ENCODE data around the gene NLRP4. TPM values are rescaled to one million over a fixed set of nuclear protein-coding genes. Genes with fewer than 3 reads are reported as not detected.

Gene NLRP4
- total and polyA plus RNA-seq, 2 of the 4 experiments (the other 2 are of a cell fraction): not detected

DNA sequence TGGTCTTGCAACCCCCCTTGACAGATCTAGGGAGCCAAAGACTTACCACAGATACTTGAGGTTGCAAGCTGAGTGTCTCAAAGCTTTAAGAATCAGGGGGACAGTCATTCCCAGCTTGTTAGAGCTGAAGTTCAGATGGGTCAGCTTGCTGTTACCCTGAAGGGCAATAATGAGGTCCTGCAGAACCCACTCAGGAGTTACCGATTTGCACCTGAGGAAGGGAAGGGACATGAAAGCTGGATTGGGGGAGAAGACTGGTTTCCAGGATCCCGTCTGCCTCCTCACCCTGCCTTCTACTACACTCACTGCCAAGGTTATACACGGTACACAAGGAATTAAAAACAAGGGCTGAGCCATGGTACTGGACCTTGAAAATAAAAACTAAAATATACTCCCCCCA lies 71.4 kb downstream of the NLRP4 start:
- Histone ChIP-seq H3K14ac (replicated peaks; ENCODE audit: low read depth, low read length) (no peak overlapping the region), H2AFZ (replicated peaks; ENCODE audit: low read length, poor library complexity) (no peak overlapping the region), H2BK5ac (ENCODE audit: low read depth, low read length, poor library complexity, severe bottlenecking) (no peak overlapping the region), H2AK5ac (ENCODE audit: low read depth, low read length) (no peak overlapping the region), H3K79me1 (ENCODE audit: low read depth in 1 of 2, low read length in 2 of 2) (no peaks in the 10 kb centered on the region), H2BK15ac (ENCODE audit: low read depth, low read length) (no peak overlapping the region), H4K91ac (ENCODE audit: insufficient read depth, low read depth, low read length) (no peak overlapping the region), H3K27ac (ENCODE audit: insufficient read depth, low read length) (no peak overlapping the region), H3K9me3 (ENCODE audit: control insufficient read depth, insufficient read depth, low read length) (peaks cover 40% of the 10 kb centered on the region), H3K4me2 (ENCODE audit: low read depth, low read length) (no peak overlapping the region), H3K9me1 (ENCODE audit: insufficient read depth, low read length) (no peaks in the 10 kb centered on the region), H3K23ac (ENCODE audit: low read depth, low read length) (no peak overlapping the region), H2BK20ac (ENCODE audit: low read depth, low read length) (no peak overlapping the region), H3K27me3 (ENCODE audit: control insufficient read depth, insufficient read depth, low read length) (no peaks in the 10 kb centered on the region), H2AK9ac (replicated peaks; ENCODE audit: low read depth, low read length, poor library complexity) (no peak overlapping the region), H4K20me1 (ENCODE audit: insufficient read depth, low read length) (no peaks in the 10 kb centered on the region), H3K36me3 (ENCODE audit: control insufficient read depth, insufficient read depth, low read length) (no peaks in the 10 kb centered on the region), H2BK120ac (ENCODE audit: low read depth, low read length) (no peak overlapping the region), H3K4ac (ENCODE audit: low read depth, low read length) (no peak overlapping the region), H3K9ac (ENCODE audit: low read depth, low read length) (no peak overlapping the region), H3K56ac (ENCODE audit: extremely low read depth, insufficient read depth, low read length) (no peak overlapping the region), H3K18ac (ENCODE audit: low read depth, low read length) (no peak overlapping the region), H3K4me1 (ENCODE audit: control insufficient read depth, insufficient read depth, low read length) (no peaks in the 10 kb centered on the region), H3K4me3 (ENCODE audit: insufficient read depth, low read depth, low read length) (no peak overlapping the region), H4K5ac (ENCODE audit: low read depth, low read length) (no peak overlapping the region), H4K8ac (ENCODE audit: low read depth in 2 of 2, low read length in 2 of 2) (no peak overlapping the region)
- no TSS peak for BruUV-seq (replicated peaks)
- dilution Hi-C loops (cut with HindIII; ENCODE audit: low sequenced_read_pairs, unreplicated experiment) (no loop called here), in situ Hi-C loops (cut with MboI; ENCODE audit: low sequenced_read_pairs) (no loop called here), intact Hi-C loops (cut with micrococcal nuclease) (no loop called here)
- ATAC-seq (ENCODE audit: low read depth): no peak
- POLR2A ChIA-PET (ENCODE audit: unreplicated experiment): no interaction called here
- WGBS, 2 experiments (ENCODE audit: extremely low coverage in 2 of 2, insufficient read length in 1 of 2): no CpG with 5 or more reads among the region's 3 CpGs
- DNase-seq: no peak
- TF ChIP-seq FOS (IDR thresholded peaks at IDR 0.05; ENCODE audit: low read depth, low read length) (no peak), CHD1 (IDR thresholded peaks at IDR 0.05; ENCODE audit: low read depth, low read length) (no peak), NFE2L2 (IDR thresholded peaks at IDR 0.05; ENCODE audit: low read depth, low read length) (no peak), RCOR1 (IDR thresholded peaks at IDR 0.05; ENCODE audit: insufficient replicate concordance, low read length) (no peak)
- TF ChIP-seq, protein P1, sequence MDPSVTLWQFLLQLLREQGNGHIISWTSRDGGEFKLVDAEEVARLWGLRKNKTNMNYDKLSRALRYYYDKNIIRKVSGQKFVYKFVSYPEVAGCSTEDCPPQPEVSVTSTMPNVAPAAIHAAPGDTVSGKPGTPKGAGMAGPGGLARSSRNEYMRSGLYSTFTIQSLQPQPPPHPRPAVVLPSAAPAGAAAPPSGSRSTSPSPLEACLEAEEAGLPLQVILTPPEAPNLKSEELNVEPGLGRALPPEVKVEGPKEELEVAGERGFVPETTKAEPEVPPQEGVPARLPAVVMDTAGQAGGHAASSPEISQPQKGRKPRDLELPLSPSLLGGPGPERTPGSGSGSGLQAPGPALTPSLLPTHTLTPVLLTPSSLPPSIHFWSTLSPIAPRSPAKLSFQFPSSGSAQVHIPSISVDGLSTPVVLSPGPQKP (IDR thresholded peaks at IDR 0.05; ENCODE audit: borderline replicate concordance, low read depth, low read length): no peak
- CTCF ChIA-PET: no interaction called here
